DMS79 treated with DMSO at 0.1 percent for 48 hours (cell line): Measurements from ENCODE around the gene PUM1.

Experiments used
- DNase-seq: peaks from one replicate; lab custom pipeline; 2025; lab: John Stamatoyannopoulos, UW

The PUM1 gene

GRCh38 chr1:30892671-30893073 lies 172.8 kb downstream of the PUM1 start:
- DNase-seq = no peak

GRCh38 chr1:30891227-30891552 lies 174.3 kb downstream of the PUM1 start:
- no peak for DNase-seq

- DNase-seq = no peak
Measured at GRCh38 chr1:30890502-30891226, 174.9 kb downstream of the PUM1 start.

GRCh38 chr1:30889511-30889910 lies 176.0 kb downstream of the PUM1 start:
- DNase-seq = no peak

GRCh38 chr1:30888975-30889374 lies 176.5 kb downstream of the PUM1 start:
- DNase-seq = no peak

GRCh38 chr1:30888391-30888790 lies 177.1 kb downstream of the PUM1 start:
- no peak for DNase-seq

GRCh38 chr1:30887485-30888315 lies 177.8 kb downstream of the PUM1 start:
- DNase-seq = no peak

- no peak for DNase-seq
Measured at GRCh38 chr1:30886710-30887428, 178.6 kb downstream of the PUM1 start.

GRCh38 chr1:30885570-30886522 lies 179.7 kb downstream of the PUM1 start:
- DNase-seq = no peak

GRCh38 chr1:30884723-30885122 lies 180.8 kb downstream of the PUM1 start:
- DNase-seq = no peak

GRCh38 chr1:30883389-30884172 lies 181.9 kb downstream of the PUM1 start:
- DNase-seq = no peak

- DNase-seq = no peak
Measured at GRCh38 chr1:30882678-30883388, 182.7 kb downstream of the PUM1 start.
